Muscle layer of duodenum (tissue), 2 donors: ENCODE results near the gene CTAGE15.
"Not testable (repeated sequence)": the region's sequence is repeated elsewhere in the genome, so short reads cannot be mapped to it uniquely, and the experiment has no call there.

Source experiments
- H3K27ac ChIP-seq: one replicate; pipeline ENCODE4 v1.7.0; 2013; ENCODE audit warnings: mild to moderate bottlenecking, low read length
- H3K27me3 ChIP-seq: one replicate; pipeline ENCODE4 v1.7.0; 2013; ENCODE audit warnings: low read depth, mild to moderate bottlenecking, control low read depth, low read length
- H3K36me3 ChIP-seq, 2 donors: one replicate each; pipeline ENCODE4 v1.7.0; 2013; ENCODE audit warnings: low read length in 2 of 2, control low read depth in 1 of 2, mild to moderate bottlenecking in 1 of 2; ENCODE audit not compliant: insufficient read depth in 2 of 2, control insufficient read depth in 1 of 2
- H3K4me1 ChIP-seq, 2 donors: one replicate each; pipeline ENCODE4 v1.7.0; 2013; ENCODE audit warnings: low read length in 2 of 2, mild to moderate bottlenecking in 2 of 2, control low read depth in 1 of 2, moderate library complexity in 1 of 2; ENCODE audit not compliant: insufficient read depth in 2 of 2, control insufficient read depth in 1 of 2
- H3K4me3 ChIP-seq, 2 donors: one replicate each; pipeline ENCODE4 v1.7.0; 2013; ENCODE audit warnings: low read length in 2 of 2, low read depth in 1 of 2, mild to moderate bottlenecking in 1 of 2
- H3K9me3 ChIP-seq, 2 donors: one replicate each; pipeline ENCODE4 v1.7.0; 2013; ENCODE audit warnings: low read length in 2 of 2, control low read depth in 1 of 2, mild to moderate bottlenecking in 1 of 2; ENCODE audit not compliant: control insufficient read depth in 1 of 2
- donor health status: healthy.

CTAGE15 gene

GRCh38 chr7:143571501-143571900, at the start of gene CTAGE15:
CTAGE15 (plus strand) TSS chr7:143571801; CDS start chr7:143571818, 17 bp downstream.
- not testable (repeated sequence) for H3K27me3 ChIP-seq, H3K4me3 ChIP-seq, H3K36me3 ChIP-seq, H3K9me3 ChIP-seq, H3K4me1 ChIP-seq, H3K27ac ChIP-seq

- not testable (repeated sequence) for H3K27ac ChIP-seq, H3K9me3 ChIP-seq, H3K27me3 ChIP-seq, H3K36me3 ChIP-seq, H3K4me3 ChIP-seq, H3K4me1 ChIP-seq
Measured at GRCh38 chr7:143522309-143522916, 49.2 kb upstream of the CTAGE15 start.

- H3K36me3 ChIP-seq, H3K4me3 ChIP-seq, H3K9me3 ChIP-seq, H3K27ac ChIP-seq, H3K27me3 ChIP-seq, H3K4me1 ChIP-seq: not testable (repeated sequence)
Measured at GRCh38 chr7:143531169-143531926, 40.3 kb upstream of the CTAGE15 start.

- H3K36me3 ChIP-seq, H3K27ac ChIP-seq, H3K4me3 ChIP-seq, H3K4me1 ChIP-seq, H3K9me3 ChIP-seq, H3K27me3 ChIP-seq: not testable (repeated sequence)
Measured at GRCh38 chr7:143531932-143532331, 39.7 kb upstream of the CTAGE15 start.

- not testable (repeated sequence) for H3K27me3 ChIP-seq, H3K36me3 ChIP-seq, H3K9me3 ChIP-seq, H3K4me1 ChIP-seq, H3K27ac ChIP-seq, H3K4me3 ChIP-seq
Measured at GRCh38 chr7:143533213-143533839, 38.3 kb upstream of the CTAGE15 start.

- not testable (repeated sequence) for H3K27ac ChIP-seq, H3K27me3 ChIP-seq, H3K9me3 ChIP-seq, H3K4me3 ChIP-seq, H3K4me1 ChIP-seq, H3K36me3 ChIP-seq
Measured at GRCh38 chr7:143536443-143536842, 35.2 kb upstream of the CTAGE15 start.

GRCh38 chr7:143543288-143544038, 28.1 kb upstream of the CTAGE15 start:
- not testable (repeated sequence) for H3K27me3 ChIP-seq, H3K27ac ChIP-seq, H3K4me3 ChIP-seq, H3K36me3 ChIP-seq, H3K9me3 ChIP-seq, H3K4me1 ChIP-seq

GRCh38 chr7:143555968-143556367, 15.6 kb upstream of the CTAGE15 start:
- H3K9me3 ChIP-seq, H3K4me1 ChIP-seq, H3K27ac ChIP-seq, H3K27me3 ChIP-seq, H3K4me3 ChIP-seq, H3K36me3 ChIP-seq: not testable (repeated sequence)

GRCh38 chr7:143563306-143563705, 8.3 kb upstream of the CTAGE15 start:
- not testable (repeated sequence) for H3K27ac ChIP-seq, H3K27me3 ChIP-seq, H3K9me3 ChIP-seq, H3K36me3 ChIP-seq, H3K4me1 ChIP-seq, H3K4me3 ChIP-seq

- not testable (repeated sequence) for H3K36me3 ChIP-seq, H3K4me3 ChIP-seq, H3K4me1 ChIP-seq, H3K27ac ChIP-seq, H3K27me3 ChIP-seq, H3K9me3 ChIP-seq
Measured at GRCh38 chr7:143566001-143566400, 5.6 kb upstream of the CTAGE15 start.

GRCh38 chr7:143588183-143588582, 16.6 kb downstream of the CTAGE15 start:
- H3K4me3 ChIP-seq, H3K27me3 ChIP-seq, H3K27ac ChIP-seq, H3K9me3 ChIP-seq, H3K36me3 ChIP-seq, H3K4me1 ChIP-seq: not testable (repeated sequence)
